Right cardiac atrium (tissue), 5 donors: Measurements from ENCODE around the gene MORF4L2. TPM values are rescaled to one million over a fixed set of nuclear protein-coding genes. Genes with fewer than 3 reads are reported as not detected.

ENCODE experiments used
- ATAC-seq, 2 donors: fragments of 200-7000 bp; cut with Tn5 transposase; one replicate each; pipeline versions ENCODE4 v1.8.0 to v1.9.1; 2020; ENCODE audit warnings: moderate library complexity in 2 of 2, mild to moderate bottlenecking in 1 of 2
- DNase-seq, 3 donors: peaks; one replicate each; pipeline ENCODE4 v3.0.0-alpha.2; 2020
- H3K27ac ChIP-seq: one replicate; pipeline ENCODE4 v1.5.1; 2013; ENCODE audit warnings: mild to moderate bottlenecking, low read length, control low read depth, moderate library complexity
- H3K27me3 ChIP-seq: one replicate; pipeline ENCODE4 v1.6.1; 2013; ENCODE audit not compliant: control insufficient read depth, insufficient read depth
- H3K4me1 ChIP-seq: one replicate; pipeline ENCODE4 v1.6.1; 2013; ENCODE audit warnings: low read length; ENCODE audit not compliant: control insufficient read depth, insufficient read depth
- H3K4me3 ChIP-seq: one replicate; pipeline ENCODE4 v1.5.1; 2013; ENCODE audit warnings: low read length, control low read depth
- H3K9me3 ChIP-seq: one replicate; pipeline ENCODE4 v1.6.1; 2013; ENCODE audit warnings: low read length; ENCODE audit not compliant: control insufficient read depth
- WGBS: extraction: QIAGEN DNeasy Blood & Tissue Kit; methylation state at CpG from one replicate; pipeline ENCODE4 v1.1.7; 2013; 5-methylcytosine and 5-hydroxymethylcytosine counted together
- intact Hi-C, 4 donors: fragments of 100-400 bp; cut with DNase I; formaldehyde crosslinking; loops; one replicate each; pipeline versions ENCODE4 v1.11.0 to v1.14.0; 2022 to 2023
- polyA plus RNA-seq: library from polyadenylated mRNA; stranded (reverse); fragments of 200-250 nt; gene quantifications from one replicate; pipeline ENCODE4 v1.2.3, GENCODE V29; 2013
- total RNA-seq, 4 donors: library from RNA; stranded (reverse); fragmentation: NEBNext Ultra II Directional; extraction: Animal tissue kit (Norgen Biotek cat#: 25700); gene quantifications; one replicate each; pipeline ENCODE4 v1.2.1, GENCODE V29; 2021
- donor health status: healthy with polysubstance abuse.
- donor health status: DM: no; HTN: yes; CAD: no.
- donor health status: DM: no; HTN: no; CAD: no.
- donor health status: DM: no; HTN: yes; CAD: no; lungs with severe emphysema.
- donor health status: DM: yes; HTN: yes; CAD: no.

Gene MORF4L2
- total and polyA plus RNA-seq, 5 donors: 187 to 269 (median 230) TPM

DNA sequence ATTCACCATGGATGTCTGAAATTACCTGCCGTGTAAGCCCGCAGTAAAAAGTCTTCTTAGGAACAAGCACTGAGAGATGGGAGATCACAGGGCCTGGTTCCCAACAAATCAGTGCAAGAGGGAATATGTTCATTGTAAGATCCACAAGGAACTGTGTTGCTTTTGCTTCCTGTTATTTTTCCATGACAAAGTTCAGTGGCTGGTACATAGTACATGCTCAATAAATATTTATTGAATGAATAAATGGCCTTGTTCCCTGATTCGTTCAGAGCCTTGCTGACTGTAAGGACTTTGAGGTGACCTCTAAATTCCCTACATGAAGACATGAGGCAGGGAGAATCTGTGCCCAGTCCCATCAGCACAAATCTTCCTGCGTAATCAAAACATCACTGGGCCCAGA is 31.6 kb upstream of the MORF4L2 start:
- Histone ChIP-seq H3K27me3 (no peaks in the 10 kb centered on the region), H3K27ac (no peak overlapping the region), H3K4me1 (no peaks in the 10 kb centered on the region), H3K9me3 (no peaks in the 10 kb centered on the region), H3K4me3 (no peak overlapping the region)
- DNase-seq (no peak), ATAC-seq (no peak)
- intact Hi-C loops: loop anchor here in 1 of 4 donors (10.0 kb wide), 1 partner anchor 97 kb away; no protein-coding TSS in a partner anchor
- WGBS: 95% methylated on average over 4 of the region's 4 CpGs

DNA sequence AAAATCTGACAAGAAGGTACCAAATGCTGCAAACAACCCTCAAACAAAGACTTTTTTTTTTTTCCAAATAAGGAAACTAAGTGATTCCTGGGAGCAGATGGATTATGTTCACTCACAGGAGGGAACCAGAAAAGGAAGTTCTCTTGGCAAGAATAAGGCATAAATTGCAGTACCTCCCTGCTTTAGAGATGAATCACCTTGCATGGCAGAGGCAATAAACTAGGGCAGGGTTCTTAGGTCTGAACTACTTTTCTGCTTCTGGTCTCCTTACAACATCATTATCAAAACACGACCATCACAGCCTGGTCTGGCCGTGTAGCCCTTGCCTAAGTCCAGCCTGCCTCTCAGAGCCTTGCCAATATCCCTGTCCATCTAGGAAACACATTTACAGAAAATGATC is 30.5 kb upstream of the MORF4L2 start:
- Histone ChIP-seq H3K27me3 (no peaks in the 10 kb centered on the region), H3K4me3 (no peak overlapping the region), H3K4me1 (no peaks in the 10 kb centered on the region), H3K27ac (no peak overlapping the region), H3K9me3 (no peaks in the 10 kb centered on the region)
- WGBS: 11% methylated on average over 2 of the region's 2 CpGs
- ATAC-seq (peak; percentile 33 to 69), DNase-seq (no peak)
- intact Hi-C loops: loop anchor here in 1 of 4 donors (10.0 kb wide), 1 partner anchor 98 kb away; no protein-coding TSS in a partner anchor

DNA sequence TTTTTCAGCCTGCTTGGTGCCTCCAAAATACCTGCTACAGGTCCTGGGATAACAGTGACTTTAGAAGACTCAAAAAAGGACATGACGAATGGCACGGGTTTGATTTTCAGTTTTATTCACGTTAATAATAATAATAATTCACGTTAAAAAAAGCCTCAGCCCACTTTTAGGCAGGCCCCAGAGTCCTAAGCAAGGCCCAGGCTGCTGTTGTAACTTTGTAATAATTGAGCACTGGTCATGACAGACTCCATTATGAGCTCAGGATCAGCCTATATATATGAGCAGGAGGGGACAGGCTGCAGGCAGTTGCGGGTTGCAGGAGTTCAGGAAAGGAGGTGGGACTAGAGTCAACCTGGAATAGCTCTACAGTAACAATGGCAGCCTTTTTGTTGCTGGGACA is 24.1 kb upstream of the MORF4L2 start, which contains the start of gene TMEM31:
TMEM31 (plus strand) TSS at position 301 of the 400 bp plus-strand sequence. CDS start 1,350 bp downstream, outside the sequence.
- DNase-seq (no peak), ATAC-seq (no peak)
- Histone ChIP-seq H3K4me1 (no peaks in the 10 kb centered on the region), H3K27me3 (no peaks in the 10 kb centered on the region), H3K9me3 (no peaks in the 10 kb centered on the region), H3K4me3 (no peak within 1 kb of the TSS), H3K27ac (no peak within 1 kb of the TSS)
- 92% methylated on average over 5 of the region's 5 CpGs for WGBS
- intact Hi-C loops: loop anchor here in 1 of 4 donors (10.0 kb wide), 1 partner anchor 104 kb away; no protein-coding TSS in a partner anchor

DNA sequence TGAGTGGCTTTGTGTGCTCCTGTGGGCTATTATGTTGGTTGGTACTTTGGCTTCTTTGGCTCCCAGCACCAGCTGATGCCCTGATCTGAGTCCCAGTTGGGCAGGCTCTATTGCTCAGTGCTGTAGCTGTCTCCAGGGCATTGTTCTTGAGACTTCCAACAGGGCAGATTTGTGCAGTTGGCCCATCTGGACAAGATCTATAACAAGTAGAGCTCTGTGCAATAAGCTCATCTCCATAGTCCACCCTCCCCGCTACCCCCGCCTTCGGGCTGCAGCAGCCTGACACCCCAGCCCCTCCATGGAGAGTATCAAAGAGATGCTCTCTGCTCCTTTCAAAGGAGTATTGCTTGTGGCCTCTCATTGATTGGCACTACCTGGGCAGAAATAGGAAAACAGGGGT is 18.4 kb upstream of the MORF4L2 start:
- 94% methylated on average over 3 of the region's 3 CpGs for WGBS

DNA sequence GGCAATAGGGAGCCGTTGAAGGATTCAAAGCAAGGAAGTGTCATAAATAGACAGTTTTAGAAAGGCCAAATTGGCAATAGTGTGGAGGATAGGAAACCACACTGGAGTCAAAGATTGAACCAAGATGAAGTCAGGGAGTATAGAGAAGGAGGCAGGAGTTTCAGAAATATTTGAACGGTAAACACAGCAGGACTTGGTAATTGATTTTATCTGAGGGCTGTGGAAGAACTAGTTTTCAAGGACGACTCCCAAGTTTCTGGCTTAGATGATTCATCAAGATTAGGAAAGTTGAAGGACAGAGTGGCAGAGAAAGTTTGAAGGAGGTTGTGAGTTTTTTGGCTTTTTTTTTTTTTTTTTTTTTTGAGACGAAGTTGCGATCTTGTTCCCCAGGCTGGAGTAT is 12.7 kb upstream of the MORF4L2 start:
- Histone ChIP-seq H3K27me3 (no peaks in the 10 kb centered on the region), H3K9me3 (no peaks in the 10 kb centered on the region), H3K4me3 (no peak overlapping the region), H3K27ac (no peak overlapping the region), H3K4me1 (no peaks in the 10 kb centered on the region)
- no peak for DNase-seq
- WGBS: 75% methylated on average over 5 of the region's 5 CpGs
- ATAC-seq: no peak
- intact Hi-C loops: loop anchor here in 3 of 4 donors (10.0 kb wide), 2 partner anchors 76 to 116 kb away; partner anchors contain the start of gene PLP1 (in 1 of the 3)

More for the DNA sequence above, 18.4 kb upstream of the MORF4L2 start:
- DNase-seq (no peak), ATAC-seq (no peak)
- Histone ChIP-seq H3K9me3 (no peaks in the 10 kb centered on the region), H3K27me3 (no peaks in the 10 kb centered on the region), H3K4me1 (no peaks in the 10 kb centered on the region), H3K4me3 (no peak overlapping the region), H3K27ac (no peak overlapping the region)
- intact Hi-C loops: no loop called here

DNA sequence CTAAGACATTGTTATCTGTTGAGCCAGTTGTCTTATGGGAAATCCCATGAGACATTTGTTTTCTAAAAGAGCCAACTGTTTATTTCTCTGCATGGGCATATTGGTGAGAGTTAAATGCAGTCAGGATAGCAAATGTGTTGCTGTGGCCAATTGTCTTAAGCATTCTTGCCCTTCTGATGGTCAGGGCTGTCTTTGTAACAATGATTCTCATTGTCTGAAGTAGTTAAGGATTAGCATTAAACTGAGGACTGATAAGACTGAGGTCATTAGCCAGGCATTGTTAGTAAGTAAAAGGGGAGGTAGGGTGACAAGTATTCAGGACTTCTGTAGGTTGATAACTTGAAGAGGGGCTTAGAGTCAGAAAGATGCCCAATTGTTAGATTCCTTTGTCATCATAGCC is 11.2 kb upstream of the MORF4L2 start:
- ATAC-seq (no peak), DNase-seq (no peak)
- Histone ChIP-seq H3K27ac (no peak overlapping the region), H3K27me3 (no peaks in the 10 kb centered on the region), H3K9me3 (no peaks in the 10 kb centered on the region), H3K4me3 (no peak overlapping the region), H3K4me1 (no peaks in the 10 kb centered on the region)
- intact Hi-C loops: loop anchor here in 3 of 4 donors (10.0 kb wide), 2 partner anchors 77 to 117 kb away; partner anchors contain the start of gene PLP1 (in 1 of the 3)

DNA sequence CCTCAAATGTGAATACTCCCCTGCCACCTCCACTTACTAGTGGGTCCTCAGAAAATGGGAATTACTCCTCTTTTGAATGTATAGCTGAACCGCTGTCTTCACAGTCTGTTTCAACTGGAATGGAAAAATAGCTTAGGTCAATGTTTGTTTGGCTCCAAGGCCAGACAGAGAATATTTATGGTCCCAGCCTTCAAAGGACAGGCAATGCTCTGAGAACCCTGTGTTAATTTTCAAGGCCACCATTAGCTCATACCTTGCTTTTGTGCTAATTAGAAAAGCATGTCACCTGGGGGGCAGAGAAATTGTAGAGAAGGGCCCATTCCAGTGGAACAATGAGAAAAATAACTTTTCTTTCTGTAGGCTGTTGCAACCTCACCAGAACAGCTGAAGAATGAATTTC is 4.6 kb upstream of the MORF4L2 start:
- H3K4me1 ChIP-seq: no peaks in the 10 kb centered on the region
- no peaks in the 10 kb centered on the region for H3K9me3 ChIP-seq
- DNase-seq: no peak
- intact Hi-C loops: loop anchor here in 3 of 4 donors (5.0 to 10.0 kb wide), 3 partner anchors 84 to 126 kb away; partner anchors contain the start of gene PLP1 (in 1 of the 3)
- WGBS: 97% methylated on average over 1 of the region's 1 CpG
- H3K4me3 ChIP-seq: no peak overlapping the region
- H3K27ac ChIP-seq: no peak overlapping the region
- H3K27me3 ChIP-seq: no peaks in the 10 kb centered on the region
- ATAC-seq: no peak

DNA sequence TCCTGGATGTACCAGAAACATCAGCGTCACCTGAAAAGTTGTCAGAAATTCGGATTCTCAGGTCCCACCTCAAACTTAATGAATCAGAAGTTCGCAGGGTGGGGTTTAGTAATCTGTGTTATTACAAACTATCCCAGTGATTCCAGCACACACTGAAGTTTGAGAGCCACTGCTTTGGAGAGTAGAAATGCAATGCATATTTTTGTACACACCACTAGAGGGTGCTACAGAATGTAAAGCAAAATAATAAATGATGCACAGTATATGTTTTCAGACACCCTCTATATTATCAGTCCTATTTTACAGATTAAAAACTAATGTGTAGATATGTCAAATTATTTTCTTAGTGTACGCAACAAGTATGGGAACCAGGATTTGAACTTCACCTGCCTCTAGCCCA is 2.4 kb upstream of the MORF4L2 start:
- H3K27ac ChIP-seq: no peak overlapping the region
- no peaks in the 10 kb centered on the region for H3K27me3 ChIP-seq
- no peaks in the 10 kb centered on the region for H3K4me1 ChIP-seq
- no peak overlapping the region for H3K4me3 ChIP-seq
- H3K9me3 ChIP-seq: no peaks in the 10 kb centered on the region
- WGBS: 29% methylated on average over 4 of the region's 4 CpGs
- ATAC-seq (no peak), DNase-seq (no peak)
- intact Hi-C loops: loop anchor here in 1 of 4 donors (10.0 kb wide), 1 partner anchor 154 kb away; no protein-coding TSS in a partner anchor

DNA sequence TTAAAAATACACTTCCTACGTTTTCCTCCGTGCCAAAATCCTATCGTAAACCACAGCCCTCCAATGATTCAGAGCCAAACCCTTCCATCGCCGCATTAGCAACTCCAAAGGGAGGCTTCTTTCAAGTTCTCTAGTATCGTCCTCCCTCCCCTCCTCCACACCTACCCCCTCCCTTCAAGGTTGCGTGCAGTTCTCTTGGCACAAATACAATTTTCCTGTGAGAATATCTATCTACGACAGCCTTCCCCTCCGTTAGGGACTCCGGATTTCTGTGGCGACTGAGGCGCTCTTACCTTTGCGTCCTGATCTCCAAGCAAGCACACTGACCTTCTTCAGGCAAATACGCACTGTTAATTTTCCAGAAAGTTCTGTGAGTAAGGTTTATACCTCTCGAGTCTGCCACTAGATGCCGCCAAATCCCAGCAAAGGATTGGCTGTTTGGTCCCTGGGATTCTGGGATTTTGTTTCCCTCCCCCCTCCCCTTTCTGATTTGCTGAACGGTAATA is 1.2 kb upstream of the MORF4L2 start:
- Histone ChIP-seq H3K9me3 (no peaks in the 10 kb centered on the region), H3K27me3 (no peaks in the 10 kb centered on the region), H3K4me1 (no peaks in the 10 kb centered on the region), H3K27ac (peak overlapping the region; percentile 93), H3K4me3 (peak overlapping the region; percentile 83)
- under 1% methylated on average over 17 of the region's 17 CpGs for WGBS
- intact Hi-C loops: loop anchor here in 1 of 4 donors (10.0 kb wide), 1 partner anchor 153 kb away; no protein-coding TSS in a partner anchor
- ATAC-seq: peak; percentile 17 to 30
- DNase-seq: peak; percentile 63 to 74 (median 72)

DNA sequence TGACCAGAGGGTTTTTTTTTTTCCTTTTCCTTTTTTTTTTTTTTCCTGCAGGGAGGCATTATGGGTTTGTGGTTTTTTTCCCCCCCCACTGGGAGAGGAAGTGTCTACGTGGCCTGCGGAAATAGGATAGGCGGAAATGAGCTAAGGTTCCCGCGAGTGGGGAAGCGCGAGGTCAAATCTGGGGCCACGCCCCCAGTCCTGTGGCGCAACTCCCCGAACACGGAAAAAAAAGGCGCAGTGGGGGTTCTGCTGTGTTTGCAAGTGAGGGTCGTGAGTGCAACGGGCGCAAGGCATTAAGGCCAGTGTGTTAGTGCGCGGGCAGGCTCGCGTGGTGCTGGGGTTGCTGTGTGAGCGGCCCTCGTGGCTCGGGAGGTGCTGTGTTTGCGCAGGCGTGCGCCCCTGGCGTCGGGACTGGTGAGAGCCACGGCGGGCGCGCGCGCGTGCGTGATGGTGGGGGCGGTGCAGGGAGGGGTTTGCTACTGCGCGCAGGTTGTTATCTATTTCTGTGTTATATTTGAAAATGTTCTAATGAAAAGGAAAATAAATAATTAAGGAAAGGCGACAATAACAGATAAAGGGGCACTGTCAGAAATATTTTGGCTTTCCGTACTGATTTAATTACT is 685 bp upstream of the MORF4L2 start:
- no peaks in the 10 kb centered on the region for H3K27me3 ChIP-seq
- H3K27ac ChIP-seq: peak overlapping the region; percentile 93
- DNase-seq (peak; percentile 89 to 96 (median 96)), ATAC-seq (peak; percentile 92 to 94)
- H3K4me1 ChIP-seq: no peaks in the 10 kb centered on the region
- intact Hi-C loops: loop anchor here in 1 of 4 donors (10.0 kb wide), 1 partner anchor 152 kb away; no protein-coding TSS in a partner anchor
- under 1% methylated on average over 40 of the region's 40 CpGs for WGBS
- peak overlapping the region; percentile 83 for H3K4me3 ChIP-seq
- no peaks in the 10 kb centered on the region for H3K9me3 ChIP-seq

DNA sequence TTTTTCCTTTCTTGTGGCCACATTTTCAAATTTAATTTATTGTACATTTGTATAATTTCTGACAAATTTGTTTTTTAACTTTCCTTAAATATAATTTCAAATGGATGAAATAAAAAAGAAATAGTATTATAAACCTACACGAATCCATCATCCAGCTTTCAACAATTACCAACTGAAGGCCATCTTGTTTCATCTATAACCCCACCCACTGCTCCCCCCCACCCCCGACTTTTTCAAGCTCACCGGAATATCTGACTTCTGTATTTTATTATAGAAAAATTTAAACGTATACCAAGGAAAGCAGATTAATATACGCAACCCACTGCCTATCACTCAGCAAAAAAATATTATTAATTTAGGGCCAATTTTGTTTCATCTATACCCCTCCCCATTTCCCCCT is 1.1 kb downstream of the MORF4L2 start:
- ATAC-seq: no peak
- intact Hi-C loops: loop anchor here in 1 of 4 donors (10.0 kb wide), 1 partner anchor 151 kb away; no protein-coding TSS in a partner anchor
- Histone ChIP-seq H3K27ac (no peak overlapping the region), H3K4me3 (peak overlapping the region; percentile 90), H3K27me3 (no peaks in the 10 kb centered on the region), H3K4me1 (no peaks in the 10 kb centered on the region), H3K9me3 (no peaks in the 10 kb centered on the region)
- DNase-seq: no peak
- 7% methylated on average over 5 of the region's 5 CpGs for WGBS
